Activated CD8-positive, alpha-beta memory T cell treated with anti-CD3 and anti-CD28 coated beads, Interleukin-2, amount 50 U/mL, for 4 hours (primary cell): ENCODE results near the gene CALM1.

ENCODE experiments used
- DNase-seq: peaks from one replicate; pipeline ENCODE4 v3.0.0-alpha.2; 2020

CALM1 gene

GRCh38 chr14:90412058-90412457 lies 15.2 kb downstream of the CALM1 start:
- DNase-seq: no peak

DNA sequence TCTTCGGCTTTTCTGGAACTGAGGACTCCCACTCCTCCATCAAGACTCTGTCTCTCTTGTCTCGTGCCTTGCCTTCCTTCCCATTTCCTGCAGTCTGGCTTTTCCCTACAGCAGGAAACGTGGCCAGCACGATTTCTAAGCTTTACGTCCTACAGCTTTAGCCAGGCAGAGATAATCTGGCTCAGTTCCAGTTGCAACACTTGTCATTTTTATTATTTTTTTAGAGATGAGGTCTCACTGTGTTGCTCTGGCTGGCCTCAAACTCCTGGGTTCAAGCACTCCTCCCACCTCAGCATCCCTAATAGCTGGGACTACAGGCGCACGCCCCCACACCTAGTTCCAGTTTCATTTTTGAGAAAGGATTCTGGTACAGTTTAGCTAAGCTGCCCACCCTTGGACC lies 19.9 kb downstream of the CALM1 start:
- no peak for DNase-seq

GRCh38 chr14:90418053-90418452 lies 21.2 kb downstream of the CALM1 start:
- no peak for DNase-seq

GRCh38 chr14:90419200-90419599 lies 22.4 kb downstream of the CALM1 start:
- no peak for DNase-seq

GRCh38 chr14:90421001-90421631 lies 24.3 kb downstream of the CALM1 start:
- no peak for DNase-seq

- DNase-seq: no peak
These were observed 24.8 kb downstream of the CALM1 start for GRCh38 chr14:90421632-90422020.

DNA sequence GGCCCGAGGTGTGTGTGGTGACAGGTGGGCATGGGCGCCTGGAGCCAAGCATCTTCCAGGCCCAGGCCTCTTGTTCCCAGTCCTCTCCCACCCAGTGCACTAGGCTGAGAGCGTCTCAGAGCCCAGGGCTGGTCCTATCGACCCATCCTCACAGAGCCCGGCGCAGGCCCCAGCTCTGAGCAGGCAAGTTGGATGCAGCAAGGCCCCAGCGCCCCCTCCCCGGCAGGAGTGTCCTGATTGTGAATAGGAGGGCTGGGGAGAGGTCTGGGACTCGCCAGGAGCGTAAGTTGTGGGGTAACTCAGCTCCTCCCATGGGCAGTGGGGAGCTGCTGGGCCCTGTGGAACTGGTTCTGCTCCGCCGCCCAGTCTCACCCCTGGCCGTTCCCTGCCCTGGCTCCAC lies 26.3 kb downstream of the CALM1 start:
- no peak for DNase-seq

DNA sequence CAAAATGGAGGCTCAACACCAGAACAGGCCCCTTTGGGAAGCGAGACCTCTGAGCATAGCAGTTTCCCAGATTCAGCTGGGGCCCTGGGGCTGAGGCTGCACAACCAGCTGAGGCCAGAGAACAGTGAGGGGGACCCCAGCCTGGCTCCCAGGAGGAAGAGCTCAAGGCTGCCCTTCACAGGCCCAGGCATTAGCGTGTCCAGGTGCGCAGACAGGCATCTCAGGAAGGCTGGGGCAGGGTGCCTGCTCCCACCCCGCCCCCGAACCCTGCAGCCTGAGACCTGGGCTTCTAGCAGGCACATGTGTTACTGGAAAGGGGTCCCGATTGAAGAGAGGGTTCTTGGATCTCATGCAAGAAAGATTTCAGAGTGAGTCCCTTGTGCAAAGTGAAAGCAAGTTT lies 27.2 kb downstream of the CALM1 start:
- DNase-seq: no peak

- no peak for DNase-seq
These were observed 28.0 kb downstream of the CALM1 start for GRCh38 chr14:90424686-90425372.

DNA sequence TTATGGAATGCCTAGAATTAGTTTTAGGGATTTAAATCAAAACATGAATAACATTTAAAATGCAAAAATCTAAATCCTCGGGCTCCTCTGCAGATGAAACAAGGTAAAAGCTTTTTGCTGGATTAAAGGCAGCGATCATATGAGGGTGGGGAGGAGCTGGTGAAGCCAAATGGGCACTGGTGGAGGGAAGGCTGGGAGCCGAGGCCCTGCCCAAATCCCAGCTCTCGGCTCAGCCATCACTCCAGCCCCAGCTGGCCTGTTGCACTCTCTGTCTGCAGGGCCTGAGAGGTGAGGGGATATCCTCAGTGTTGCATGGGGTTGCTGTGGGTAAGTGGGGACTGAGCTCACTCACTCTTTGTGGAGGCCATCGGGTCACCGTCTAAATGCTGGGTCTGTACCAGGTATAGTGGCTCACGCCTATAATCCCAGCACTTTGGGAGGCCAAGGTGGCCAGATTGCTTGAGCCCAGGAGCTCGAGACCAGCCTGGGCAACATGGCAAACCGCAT lies 28.6 kb downstream of the CALM1 start:
- DNase-seq: no peak

- DNase-seq: no peak
These were observed 29.3 kb downstream of the CALM1 start for GRCh38 chr14:90426031-90426540.

DNA sequence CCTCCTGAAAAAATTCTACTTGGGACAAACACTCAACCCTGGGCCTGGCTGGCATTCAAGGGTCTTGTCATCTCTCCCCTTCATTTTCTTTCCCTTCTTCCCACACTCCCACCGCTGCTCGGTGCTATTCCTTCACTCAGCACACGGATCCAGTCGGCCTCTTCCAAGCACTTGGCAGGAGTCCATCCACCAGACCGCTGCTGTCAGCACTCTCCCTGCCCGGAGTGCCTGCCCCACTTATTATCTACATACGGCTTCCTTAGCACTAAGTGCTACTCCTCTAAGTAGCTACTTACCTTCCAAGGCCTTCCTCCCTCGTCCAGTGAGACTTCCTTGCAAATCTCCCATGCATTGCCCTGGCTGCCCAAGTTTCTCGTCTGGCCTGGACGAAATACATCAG lies 29.8 kb downstream of the CALM1 start:
- DNase-seq: no peak

- no peak for DNase-seq
These were observed 31.1 kb downstream of the CALM1 start for GRCh38 chr14:90427848-90428426.

- no peak for DNase-seq
These were observed 31.8 kb downstream of the CALM1 start for GRCh38 chr14:90428676-90429075.

- no peak for DNase-seq
These were observed 32.4 kb downstream of the CALM1 start for GRCh38 chr14:90429236-90429635.

GRCh38 chr14:90429754-90430153 lies 32.9 kb downstream of the CALM1 start:
- no peak for DNase-seq

DNA sequence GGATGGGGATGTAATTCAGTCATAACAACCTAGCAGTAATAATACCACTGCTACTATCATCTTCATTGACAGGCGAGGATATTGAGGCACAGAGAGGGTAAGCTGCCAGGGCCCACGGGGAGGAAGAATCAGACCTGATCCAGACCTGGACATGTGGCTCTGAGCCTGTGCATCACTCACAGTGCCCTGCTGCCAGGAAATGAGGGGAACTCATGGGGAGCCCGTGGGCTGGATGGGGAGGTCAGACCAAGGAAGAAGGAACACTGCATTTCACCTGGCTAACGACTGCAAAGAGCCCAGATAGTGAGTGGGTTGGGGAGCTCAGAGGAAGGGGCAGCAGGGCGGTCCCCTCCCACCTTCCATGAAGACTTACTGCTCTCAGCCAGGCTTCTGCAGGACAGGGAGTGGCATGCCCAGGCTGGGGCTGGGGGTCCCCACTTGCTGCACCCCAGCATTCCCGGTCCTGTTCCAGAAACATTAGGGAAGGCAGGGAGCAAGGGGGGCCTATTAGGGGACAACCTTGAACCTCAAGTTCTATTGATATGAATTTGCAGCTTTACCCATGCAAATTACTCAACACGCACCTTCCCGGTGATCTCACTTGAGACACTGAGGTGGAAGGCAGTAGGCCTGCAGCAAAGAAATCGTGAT lies 37.7 kb downstream of the CALM1 start:
- no peak for DNase-seq

DNA sequence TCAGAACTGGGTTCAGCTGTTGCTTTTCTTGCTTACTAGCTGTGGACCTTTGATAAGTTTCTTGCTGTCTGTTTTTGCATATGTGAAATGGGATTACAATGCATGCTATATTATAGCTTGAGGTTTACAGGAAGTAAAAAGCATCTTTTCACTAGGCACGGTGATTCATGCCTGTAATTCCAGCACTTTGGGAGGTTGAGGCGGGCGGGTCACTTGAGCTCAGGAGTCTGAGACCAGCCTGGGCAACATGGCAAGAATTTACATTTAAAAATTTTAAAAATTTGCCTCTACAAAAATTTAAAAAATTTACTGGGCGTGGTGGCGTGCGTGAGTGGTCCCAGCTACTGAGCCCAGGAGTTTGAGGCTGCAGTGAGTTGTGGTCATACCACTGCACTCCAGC lies 42.0 kb downstream of the CALM1 start:
- no peak for DNase-seq

DNA sequence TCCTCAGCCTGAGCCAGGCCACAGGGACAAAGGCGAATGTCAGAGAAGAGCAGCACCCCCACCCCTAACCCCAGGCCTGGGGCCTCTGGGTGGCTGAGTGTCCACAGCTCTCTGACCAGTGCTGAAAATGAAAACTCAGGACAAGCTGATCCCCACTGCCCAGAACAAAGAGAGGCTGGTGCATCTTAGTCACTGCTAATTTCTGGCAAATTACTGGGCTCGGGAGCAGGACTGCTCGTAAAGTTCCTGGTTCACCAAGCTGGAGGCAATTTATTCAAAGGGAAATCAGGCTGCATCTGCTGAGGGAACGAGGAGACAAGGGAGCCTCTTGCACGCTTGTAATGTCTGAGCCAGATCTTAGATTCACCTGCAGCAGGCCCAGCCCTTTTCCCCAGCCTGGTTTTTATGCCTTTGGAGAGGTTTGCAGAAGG lies 43.2 kb downstream of the CALM1 start:
- no peak for DNase-seq

DNA sequence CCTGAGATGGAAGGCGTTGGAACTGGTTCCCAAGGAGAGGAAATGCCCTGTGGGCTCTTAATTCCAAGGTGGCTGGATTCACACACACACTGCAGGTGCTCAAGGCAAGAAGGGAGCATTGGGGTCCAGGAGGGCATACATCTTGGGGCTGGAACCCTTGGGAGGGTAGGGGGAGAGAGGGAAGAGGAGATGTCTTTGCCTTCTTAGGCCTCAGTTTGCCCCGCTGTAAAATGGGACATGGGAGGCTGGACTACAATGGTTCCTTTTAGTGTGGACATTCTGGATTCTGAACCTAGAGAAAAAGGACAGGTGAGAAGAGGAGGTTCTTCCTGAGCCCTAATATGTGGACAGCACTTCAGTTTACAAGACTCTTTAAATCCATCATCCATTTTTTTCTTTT lies 43.8 kb downstream of the CALM1 start:
- no peak for DNase-seq

GRCh38 chr14:90442388-90442787 lies 45.6 kb downstream of the CALM1 start:
- DNase-seq: no peak

DNA sequence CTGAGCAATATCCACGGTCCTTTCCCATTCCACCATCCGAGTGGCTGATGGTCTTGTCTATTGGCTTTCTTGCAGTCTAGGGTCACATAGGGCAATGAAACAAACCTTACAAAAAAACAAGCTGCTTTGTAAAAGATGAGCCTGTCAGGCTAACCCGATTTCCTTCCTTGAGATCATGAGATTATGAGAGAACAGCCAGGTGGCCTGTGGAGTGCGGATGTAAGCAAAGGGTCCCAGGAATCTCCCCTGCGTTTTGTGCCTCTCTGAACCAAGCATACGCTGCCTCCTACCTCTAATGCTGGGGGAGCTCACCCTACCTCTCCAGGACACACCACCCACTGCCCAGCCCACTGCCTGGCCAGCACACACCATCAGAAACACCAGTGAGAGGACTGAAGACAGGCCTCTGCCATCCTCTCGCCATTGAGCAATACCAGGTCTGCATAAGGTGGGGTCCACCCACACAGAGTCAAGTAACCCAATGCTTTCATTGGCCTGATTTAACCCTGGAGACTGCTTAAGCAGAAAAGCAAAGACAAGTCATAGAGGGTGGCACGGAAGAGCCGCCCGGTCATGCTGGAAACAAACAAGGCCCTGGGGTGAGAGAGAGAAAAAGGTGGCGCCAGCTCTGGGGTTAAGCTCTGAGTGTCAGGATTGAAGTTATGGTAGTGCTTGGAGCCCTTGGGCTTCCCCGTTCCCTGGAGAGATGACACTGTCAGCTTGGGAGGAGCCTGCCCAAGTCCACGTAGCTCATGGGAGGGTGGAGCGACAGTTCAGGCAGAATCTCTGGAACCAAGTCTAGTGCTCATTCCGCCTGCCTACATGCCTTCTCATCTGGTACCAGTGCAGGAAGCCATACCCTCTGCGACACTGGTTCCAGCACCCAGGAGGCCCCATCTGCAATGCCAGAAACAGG lies 46.6 kb downstream of the CALM1 start:
- DNase-seq: no peak
